GM18502 (cell line): Measurements from ENCODE around the gene RNF167.

Experiments used
- ATAC-seq: cut with Tn5 transposase; IDR thresholded peaks from one replicate; pipeline ENCODE4 v1.9.1; 2021; ENCODE audit warnings: mild to moderate bottlenecking; ENCODE audit not compliant: unreplicated experiment, poor library complexity

The RNF167 gene

DNA sequence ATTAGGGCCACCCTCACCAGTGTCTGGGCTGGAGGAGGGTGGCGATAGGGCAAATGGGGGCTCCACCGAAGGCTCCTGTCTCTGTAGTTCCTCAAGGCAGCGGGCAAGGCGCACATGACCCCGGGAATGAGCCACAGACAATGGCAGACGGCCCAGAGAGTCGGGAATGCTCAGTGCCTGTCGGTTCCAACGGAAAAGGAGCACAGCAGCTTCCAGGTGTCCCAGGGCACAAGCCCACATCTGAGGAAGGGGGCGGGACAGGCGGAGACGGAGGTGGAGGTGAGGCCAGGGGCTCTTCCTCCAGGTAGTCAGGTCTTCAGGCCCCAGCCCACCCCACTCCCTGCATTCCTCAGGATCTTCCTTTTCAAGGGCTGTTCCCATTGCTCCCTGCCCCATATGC lies 32.7 kb downstream of the RNF167 start:
- ATAC-seq, result no peak

GRCh38 chr17:4973256-4974114 lies 33.4 kb downstream of the RNF167 start:
- ATAC-seq, result no peak

DNA sequence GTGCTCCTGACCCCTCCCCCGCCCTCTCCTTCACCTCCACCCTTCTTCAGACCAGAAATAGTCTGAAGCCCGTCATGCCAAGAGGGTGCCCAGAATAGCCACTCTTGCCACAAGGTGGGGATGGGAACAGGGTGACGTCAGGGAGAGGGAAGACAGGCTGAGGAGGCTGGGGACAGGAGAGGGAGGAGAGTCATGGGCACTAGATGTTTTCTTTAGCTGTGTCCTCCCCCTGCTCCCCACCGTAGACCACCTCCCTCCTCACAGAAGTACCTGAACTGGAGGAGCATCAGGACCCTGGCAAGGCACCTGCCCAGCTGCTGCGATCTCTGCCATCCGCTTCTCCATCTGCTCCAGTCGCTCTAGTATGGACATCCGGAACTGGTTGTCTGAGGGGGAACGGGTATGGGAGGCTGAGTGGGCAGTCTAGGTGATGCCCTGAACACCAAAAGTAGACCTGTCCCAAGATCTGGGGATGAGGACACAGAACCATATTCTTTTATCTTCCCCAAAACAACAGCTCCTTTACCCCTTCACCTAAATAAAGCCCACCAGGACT lies 34.1 kb downstream of the RNF167 start:
- no peak for ATAC-seq

- no peak for ATAC-seq
Measured at GRCh38 chr17:4978726-4979125, 38.7 kb downstream of the RNF167 start.

- no peak for ATAC-seq
Measured at GRCh38 chr17:4980644-4981216, 40.7 kb downstream of the RNF167 start.

- ATAC-seq, result no peak
Measured at GRCh38 chr17:4982305-4982704, 42.2 kb downstream of the RNF167 start.

DNA sequence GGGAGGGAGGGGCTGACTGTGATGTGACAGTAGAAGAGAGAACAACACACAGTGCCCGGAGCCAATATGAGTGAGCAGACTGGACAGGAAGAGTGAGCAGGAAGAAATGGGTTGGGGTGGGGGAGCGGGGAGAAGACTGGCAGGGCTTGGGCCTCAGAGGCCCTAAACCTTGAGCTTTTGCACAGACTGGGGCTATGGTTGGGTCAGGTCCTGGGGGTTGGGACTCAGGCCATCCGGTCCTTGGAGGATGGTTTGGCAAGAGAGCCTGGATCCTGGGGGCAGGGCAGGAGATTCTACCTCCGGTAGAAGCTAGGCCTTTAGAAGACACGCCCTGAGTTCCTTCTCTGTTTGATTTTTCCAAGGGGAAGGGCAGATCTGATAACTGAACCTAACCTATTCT lies 46.3 kb downstream of the RNF167 start:
- ATAC-seq, result no peak

- peak; percentile 75 for ATAC-seq
Measured at GRCh38 chr17:4986951-4987766, 47.1 kb downstream of the RNF167 start, which contains the start of gene CAMTA2. TSS of gene CAMTA2 (minus strand) at chr17:4987675. CDS start at chr17:4986222, 1,453 bp downstream.

DNA sequence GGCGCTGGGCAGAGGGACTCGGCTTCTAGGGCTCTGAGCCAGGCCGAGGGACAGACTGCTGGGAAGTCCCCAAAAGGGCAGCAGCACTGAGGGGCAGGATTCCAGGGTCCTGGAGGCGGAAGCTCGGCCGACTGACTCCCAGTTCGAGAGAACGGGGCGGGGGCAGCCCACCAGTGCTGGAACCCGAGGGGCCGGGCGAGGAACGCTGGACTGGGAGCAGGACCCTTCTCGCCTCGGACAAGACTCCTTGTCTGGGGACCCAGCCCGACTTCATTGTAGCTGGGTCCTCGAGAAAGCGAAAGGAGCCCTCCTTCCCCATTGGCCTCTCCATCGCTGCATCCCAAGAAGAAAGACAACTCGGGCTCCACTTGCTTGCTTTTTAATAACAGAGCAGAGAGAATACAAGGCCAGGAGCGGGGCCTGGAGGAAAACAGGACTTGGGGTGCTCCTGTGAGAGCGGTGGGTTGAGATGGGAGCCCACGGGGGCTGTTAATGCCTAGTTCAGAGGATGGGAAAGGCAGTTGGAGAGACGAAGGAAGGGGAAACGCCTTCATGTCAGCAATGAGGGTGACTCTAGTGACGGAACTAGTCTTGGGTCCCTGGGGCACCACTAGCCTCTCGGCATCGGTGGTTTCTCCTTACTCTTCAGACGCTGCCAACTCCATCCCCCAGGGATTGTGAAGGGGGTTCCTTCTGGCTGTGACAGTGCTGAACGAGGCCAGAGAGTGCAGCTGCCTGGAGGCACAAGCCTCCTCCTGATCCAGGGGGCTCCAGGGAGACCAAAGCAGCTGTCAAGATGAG lies 47.9 kb downstream of the RNF167 start:
- ATAC-seq, result no peak

DNA sequence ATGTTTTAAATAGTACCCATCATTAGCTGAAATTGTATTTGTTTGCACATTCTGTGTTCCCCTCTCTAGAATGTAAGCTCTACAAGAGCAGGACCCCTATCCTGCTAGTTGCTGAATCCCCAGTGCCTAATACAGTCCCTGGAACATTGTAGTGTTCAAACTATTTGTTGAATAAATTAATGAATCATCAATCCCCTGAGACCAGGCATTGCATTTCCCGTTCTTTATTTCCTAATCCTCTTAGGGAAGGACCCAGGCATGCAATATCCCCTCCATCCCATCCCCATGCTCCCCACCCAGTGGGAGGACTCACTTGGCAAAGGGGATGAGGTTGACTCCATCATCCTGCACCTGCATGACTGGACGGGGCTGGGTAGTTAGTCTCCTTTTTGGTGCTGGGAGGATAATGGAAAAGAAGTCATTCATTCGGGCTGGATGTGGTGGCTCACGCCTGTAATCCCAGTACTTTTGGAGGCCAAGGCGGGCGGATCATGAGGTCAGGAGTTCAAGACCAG lies 54.1 kb downstream of the RNF167 start:
- no peak for ATAC-seq
